Body of pancreas (tissue), 4 donors: ENCODE data around the gene AUH. TPM values are rescaled to one million over a fixed set of nuclear protein-coding genes. Genes with fewer than 3 reads are reported as not detected.
A peak's percentile ranks its signal among the peaks of the same experiment; 100 is the strongest.

Source experiments
- ATAC-seq: fragments of 150-250 bp; one replicate; pipeline ENCODE4 v1.9.1; 2016
- DNase-seq, 4 donors: peaks; one replicate each; pipeline ENCODE4 v3.0.0-alpha.2; 2019
- H3K27ac ChIP-seq, 4 donors: fragments of 200-600 bp; sonication (generic); 1 replicate in 3 of 4; 2 replicates in 1 of 4; pipeline versions ENCODE4 v1.5.1 to v1.6.1; 2016 to 2019; ENCODE audit warnings: mild to moderate bottlenecking in 1 of 4, mixed read lengths in 1 of 4, moderate library complexity in 1 of 4
- H3K27me3 ChIP-seq, 2 donors: fragments of 200-600 bp; sonication (generic); one replicate each; pipeline ENCODE4 v1.6.0; 2016; ENCODE audit warnings: mild to moderate bottlenecking in 1 of 2
- H3K36me3 ChIP-seq, 2 donors: fragments of 200-600 bp; sonication (generic); replicated peaks in 1 of 2; 2 replicates each; pipeline ENCODE4 v1.5.1; 2016; ENCODE audit warnings: low read depth in 2 of 2; ENCODE audit not compliant: insufficient read depth in 1 of 2
- H3K4me1 ChIP-seq: fragments of 200-600 bp; sonication (generic); one replicate; pipeline ENCODE4 v1.6.0; 2016
- H3K4me3 ChIP-seq, 2 donors: fragments of 200-600 bp; sonication (generic); 1 replicate in 1 of 2; 2 replicates in 1 of 2; pipeline ENCODE4 v1.5.1; 2016 to 2019
- H3K9me3 ChIP-seq, 3 donors: fragments of 200-600 bp; sonication (generic); 1 replicate in 2 of 3; 2 replicates in 1 of 3; pipeline ENCODE4 v1.5.1; 2016
- POLR2A ChIP-seq, 3 donors: fragments of 450-650 bp; IDR thresholded peaks; one replicate each; pipeline ENCODE4 v1.6.1; 2016; ENCODE audit warnings: antibody characterized with exemption in 3 of 3, mild to moderate bottlenecking in 2 of 3
- WGBS, 2 donors: methylation state at CpG; one replicate each; pipeline ENCODE4 v1.1.5; 2017; 5-methylcytosine and 5-hydroxymethylcytosine counted together
- intact Hi-C: fragments of 100-400 bp; cut with DNase I; formaldehyde crosslinking; loops from one replicate; pipeline ENCODE4 v1.15.1; 2023
- total RNA-seq, 2 donors: library from RNA; depleted of rRNA; stranded (reverse); fragments of >200 nt; gene quantifications; one replicate each; pipeline ENCODE4 v1.1.0, GENCODE V29; 2016
- TF ChIP-seq, protein P1 (sequence below), 7 experiments: fragments of 450-650 bp in 4 of 7; fragments of 200-600 bp in 3 of 7; sonication (generic) in 3 of 7; IDR thresholded peaks; one replicate each; pipeline ENCODE4 v1.5.1; 2016 to 2019; ENCODE audit warnings: antibody characterized with exemption in 7 of 7

Gene AUH
- total RNA-seq, 2 donors from 2014 or later = 47.7 to 75.8 TPM

DNA sequence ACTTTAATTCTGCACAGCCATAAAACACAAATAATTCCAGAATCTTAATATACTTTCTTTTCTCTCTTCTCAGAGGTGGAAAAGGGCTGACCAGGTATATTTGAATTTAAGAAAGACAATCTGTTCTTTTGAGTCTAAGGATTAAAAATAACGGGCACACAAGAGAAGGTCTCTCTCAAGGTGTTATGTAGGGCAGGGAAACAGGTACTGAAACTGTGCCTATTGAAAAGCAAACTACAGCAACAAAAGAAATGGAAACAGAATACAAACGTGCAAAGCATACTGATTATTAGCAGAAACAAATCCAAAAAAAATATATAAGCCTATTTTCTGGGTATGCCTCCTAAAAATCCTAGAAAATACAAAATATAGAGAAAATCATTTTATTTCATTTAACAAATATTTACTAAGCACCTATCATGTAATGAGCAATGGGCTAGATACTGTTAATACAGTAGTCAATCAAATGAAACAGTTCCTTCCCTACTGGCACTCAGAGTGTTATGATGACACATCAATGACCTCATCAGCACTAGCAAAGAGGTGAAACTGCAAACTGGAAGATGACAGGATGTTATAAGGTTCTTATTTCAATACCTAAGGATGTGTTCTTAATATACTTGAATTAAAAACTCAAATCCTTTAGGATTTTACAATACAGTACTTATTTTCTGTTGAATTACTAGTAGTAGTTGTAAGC lies 87.7 kb downstream of the AUH start:
- Histone ChIP-seq H3K27ac (no peak overlapping the region), H3K27me3 (no peaks in the 10 kb centered on the region), H3K36me3 (no peaks in the 10 kb centered on the region), H3K4me1 (peaks cover 4% of the 10 kb centered on the region), H3K4me3 (no peak overlapping the region), H3K9me3 (no peaks in the 10 kb centered on the region)
- DNase-seq = no peak
- peak; percentile 48 for ATAC-seq
- TF ChIP-seq, protein P1, sequence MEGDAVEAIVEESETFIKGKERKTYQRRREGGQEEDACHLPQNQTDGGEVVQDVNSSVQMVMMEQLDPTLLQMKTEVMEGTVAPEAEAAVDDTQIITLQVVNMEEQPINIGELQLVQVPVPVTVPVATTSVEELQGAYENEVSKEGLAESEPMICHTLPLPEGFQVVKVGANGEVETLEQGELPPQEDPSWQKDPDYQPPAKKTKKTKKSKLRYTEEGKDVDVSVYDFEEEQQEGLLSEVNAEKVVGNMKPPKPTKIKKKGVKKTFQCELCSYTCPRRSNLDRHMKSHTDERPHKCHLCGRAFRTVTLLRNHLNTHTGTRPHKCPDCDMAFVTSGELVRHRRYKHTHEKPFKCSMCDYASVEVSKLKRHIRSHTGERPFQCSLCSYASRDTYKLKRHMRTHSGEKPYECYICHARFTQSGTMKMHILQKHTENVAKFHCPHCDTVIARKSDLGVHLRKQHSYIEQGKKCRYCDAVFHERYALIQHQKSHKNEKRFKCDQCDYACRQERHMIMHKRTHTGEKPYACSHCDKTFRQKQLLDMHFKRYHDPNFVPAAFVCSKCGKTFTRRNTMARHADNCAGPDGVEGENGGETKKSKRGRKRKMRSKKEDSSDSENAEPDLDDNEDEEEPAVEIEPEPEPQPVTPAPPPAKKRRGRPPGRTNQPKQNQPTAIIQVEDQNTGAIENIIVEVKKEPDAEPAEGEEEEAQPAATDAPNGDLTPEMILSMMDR (IDR thresholded peaks at IDR 0.05) = no peak
- TF ChIP-seq POLR2A (IDR thresholded peaks at IDR 0.05) = no peak
- WGBS, 2 donors = 78 to 84% methylated on average over 2 of the region's 2 CpGs
- intact Hi-C loops = no loop called here

DNA sequence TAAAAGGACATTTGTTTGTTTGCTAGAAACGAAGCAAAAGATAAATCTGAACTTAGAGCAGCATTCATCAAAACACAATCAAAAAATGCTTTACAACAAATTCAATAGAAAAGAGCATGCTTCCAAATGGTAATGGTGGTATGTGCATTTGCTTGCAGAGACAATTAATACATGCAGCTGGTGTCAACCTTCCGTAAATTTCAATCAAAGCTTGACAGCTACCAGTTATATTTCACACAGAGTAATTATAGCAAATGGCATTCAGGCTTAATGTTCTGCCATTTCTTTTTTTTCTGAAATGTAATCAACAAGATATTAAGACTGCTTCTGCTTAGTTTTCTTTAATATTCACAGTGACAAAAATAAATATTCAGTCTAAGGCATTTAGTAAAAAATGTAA lies 90.6 kb downstream of the AUH start:
- no peaks in the 10 kb centered on the region for H3K9me3 ChIP-seq
- H3K27ac ChIP-seq = no peak overlapping the region
- WGBS, 2 donors = 76 to 84% methylated on average over 2 of the region's 2 CpGs
- H3K4me1 ChIP-seq = peaks cover 4% of the 10 kb centered on the region
- H3K36me3 ChIP-seq = no peaks in the 10 kb centered on the region
- TF ChIP-seq, protein P1 (IDR thresholded peaks at IDR 0.05) = no peak
- TF ChIP-seq POLR2A (IDR thresholded peaks at IDR 0.05) = no peak
- intact Hi-C loops = no loop called here
- no peak overlapping the region for H3K4me3 ChIP-seq
- ATAC-seq (no peak), DNase-seq (no peak)
- H3K27me3 ChIP-seq = no peaks in the 10 kb centered on the region

DNA sequence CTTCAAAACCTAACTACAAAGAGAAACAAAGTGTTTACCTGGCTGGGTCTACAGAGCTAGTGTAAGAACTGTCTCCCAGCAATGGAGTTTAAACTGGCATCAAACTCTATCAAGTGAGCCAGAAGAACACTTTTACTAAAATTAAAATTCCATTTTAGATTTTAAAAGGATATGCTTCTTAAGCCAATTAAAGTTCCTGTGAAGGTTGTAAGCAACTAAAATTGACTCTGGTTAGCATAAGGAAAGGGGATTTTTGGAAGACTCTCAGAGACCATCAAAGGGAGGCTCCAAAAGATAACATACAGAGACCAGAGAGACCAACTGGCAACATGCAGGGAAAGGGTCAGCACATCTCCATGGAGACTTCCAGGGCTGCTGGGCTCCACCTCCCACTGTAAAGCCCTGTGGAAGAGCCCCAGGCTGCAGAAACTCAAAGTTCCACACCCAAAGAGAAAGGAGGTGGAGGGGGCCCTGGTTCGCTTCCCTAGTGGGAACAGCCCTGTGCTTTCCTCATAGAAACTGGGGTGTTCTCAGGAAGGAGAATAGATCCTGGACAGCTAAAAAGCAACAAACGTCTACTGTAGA lies 91.7 kb downstream of the AUH start:
- TF ChIP-seq, protein P1 (IDR thresholded peaks at IDR 0.05) = no peak
- TF ChIP-seq POLR2A (IDR thresholded peaks at IDR 0.05) = no peak
- no peak for DNase-seq
- intact Hi-C loops = no loop called here
- no peaks in the 10 kb centered on the region for H3K9me3 ChIP-seq
- no peaks in the 10 kb centered on the region for H3K4me1 ChIP-seq
- H3K27me3 ChIP-seq = no peaks in the 10 kb centered on the region
- no peaks in the 10 kb centered on the region for H3K36me3 ChIP-seq
- H3K4me3 ChIP-seq = no peak overlapping the region
- no peak for ATAC-seq
- no peak overlapping the region for H3K27ac ChIP-seq
- 70 to 78% methylated on average over 2 of the region's 2 CpGs for WGBS, 2 donors

DNA sequence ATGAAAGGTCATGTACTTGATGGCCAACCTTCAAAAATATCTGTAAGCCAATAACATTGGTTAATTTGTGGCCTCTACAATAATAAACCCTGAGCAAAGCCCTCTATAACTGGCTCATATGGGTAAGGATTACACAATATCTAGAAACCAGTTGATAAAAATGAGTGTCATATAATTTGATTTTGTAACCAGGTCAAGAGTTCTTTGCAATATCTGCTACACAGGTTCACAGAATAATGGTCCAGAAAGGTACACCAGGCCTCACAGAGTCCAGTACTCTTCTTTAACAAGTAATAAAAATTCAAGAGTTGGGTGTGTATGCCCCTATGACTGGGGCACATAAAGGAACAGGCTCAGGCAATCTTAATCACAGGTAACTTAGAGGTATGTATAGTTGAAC lies 95.3 kb downstream of the AUH start:
- Histone ChIP-seq H3K36me3 (no peaks in the 10 kb centered on the region), H3K9me3 (no peaks in the 10 kb centered on the region), H3K27me3 (no peaks in the 10 kb centered on the region), H3K4me3 (no peak overlapping the region), H3K27ac (no peak overlapping the region), H3K4me1 (peaks cover 5% of the 10 kb centered on the region)
- intact Hi-C loops = no loop called here
- TF ChIP-seq, protein P1 (IDR thresholded peaks at IDR 0.05) = no peak
- TF ChIP-seq POLR2A (IDR thresholded peaks at IDR 0.05) = no peak
- ATAC-seq (no peak), DNase-seq (no peak)

DNA sequence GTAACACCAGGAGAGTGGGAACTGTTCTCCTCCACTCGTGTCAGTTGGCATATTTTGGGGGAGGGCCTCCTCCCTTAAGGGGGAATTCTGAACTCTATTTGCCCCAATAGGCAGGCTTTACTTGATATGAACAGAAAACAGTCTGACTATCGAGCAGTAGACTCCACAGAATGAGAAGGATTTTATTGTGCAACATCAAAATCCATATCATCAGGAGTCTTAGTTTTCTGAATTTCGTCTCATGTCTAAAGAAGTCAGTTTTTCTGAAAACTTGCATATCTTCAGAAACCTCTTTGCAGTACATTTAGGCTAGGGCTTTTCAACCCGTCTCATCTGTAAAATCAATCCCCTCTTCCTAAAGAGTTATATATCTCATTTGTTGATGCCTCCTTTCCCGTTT lies 96.2 kb downstream of the AUH start:
- Histone ChIP-seq H3K27ac (no peak overlapping the region), H3K4me1 (peaks cover 10% of the 10 kb centered on the region), H3K4me3 (no peak overlapping the region), H3K27me3 (no peaks in the 10 kb centered on the region), H3K36me3 (no peaks in the 10 kb centered on the region), H3K9me3 (no peaks in the 10 kb centered on the region)
- TF ChIP-seq, protein P1 (IDR thresholded peaks at IDR 0.05) = no peak
- no peak for TF ChIP-seq POLR2A (IDR thresholded peaks at IDR 0.05)
- 91 to 94% methylated on average over 5 of the region's 5 CpGs for WGBS, 2 donors
- no peak for DNase-seq
- ATAC-seq = no peak
- intact Hi-C loops = no loop called here
